Neuronal stem cell (in vitro differentiated cells): Measurements from ENCODE around the gene DPRX.

Experiments used
- DNase-seq: peaks from one replicate; pipeline ENCODE4 v3.0.0-alpha.2; 2013; ENCODE audit warnings: low spot score
- H2AFZ ChIP-seq: one replicate; pipeline ENCODE4 v1.6.1; 2013; ENCODE audit warnings: mild to moderate bottlenecking, low read length, inconsistent platforms
- H2AK5ac ChIP-seq: 2 replicates; pipeline ENCODE4 v1.6.1; 2013; ENCODE audit warnings: low read depth, mild to moderate bottlenecking, inconsistent platforms, low read length, moderate library complexity, mixed read lengths
- H2BK120ac ChIP-seq: 2 replicates; pipeline ENCODE4 v1.6.1; 2013; ENCODE audit warnings: low read depth, mild to moderate bottlenecking, inconsistent platforms, low read length, moderate library complexity, mixed read lengths
- H2BK12ac ChIP-seq: one replicate; pipeline ENCODE4 v1.6.1; 2013; ENCODE audit warnings: low read length, inconsistent platforms
- H2BK15ac ChIP-seq: 2 replicates; pipeline ENCODE4 v1.6.1; 2013; ENCODE audit warnings: mild to moderate bottlenecking, low read length, inconsistent platforms, mixed read lengths
- H2BK5ac ChIP-seq: one replicate; pipeline ENCODE4 v1.6.1; 2013; ENCODE audit warnings: inconsistent platforms, mild to moderate bottlenecking, low read length, moderate library complexity
- H3K14ac ChIP-seq: one replicate; pipeline ENCODE4 v1.6.1; 2013; ENCODE audit warnings: low read length, inconsistent platforms
- H3K18ac ChIP-seq: 2 replicates; pipeline ENCODE4 v1.6.1; 2013; ENCODE audit warnings: low read length, inconsistent platforms
- H3K23ac ChIP-seq: 2 replicates; pipeline ENCODE4 v1.6.1; 2013; ENCODE audit warnings: low read depth, mild to moderate bottlenecking, mixed read lengths, low read length, inconsistent platforms; ENCODE audit not compliant: poor library complexity
- H3K27ac ChIP-seq: replicated peaks from 3 replicates; pipeline ENCODE4 v1.5.1; 2013; ENCODE audit warnings: low read length, inconsistent platforms
- H3K27me3 ChIP-seq, 3 experiments: 2 replicates each; pipeline ENCODE4 v1.6.1; 2013; ENCODE audit warnings: low read length in 3 of 3, mild to moderate bottlenecking in 2 of 3, inconsistent platforms in 1 of 3, low read depth in 1 of 3, mixed read lengths in 1 of 3, moderate library complexity in 1 of 3; ENCODE audit not compliant: control insufficient read depth in 3 of 3, insufficient read depth in 3 of 3
- H3K36me3 ChIP-seq, 2 donors: replicated peaks in 1 of 2; 2 replicates each; pipeline ENCODE4 v1.6.1; 2013; ENCODE audit warnings: low read length in 2 of 2; ENCODE audit not compliant: control insufficient read depth in 2 of 2, insufficient read depth in 2 of 2
- H3K4ac ChIP-seq: 2 replicates; pipeline ENCODE4 v1.6.1; 2013; ENCODE audit warnings: inconsistent platforms, mild to moderate bottlenecking, low read length, moderate library complexity
- H3K4me1 ChIP-seq, 2 donors: 1 replicate in 1 of 2; 2 replicates in 1 of 2; pipeline ENCODE4 v1.6.1; 2013; ENCODE audit warnings: low read length in 2 of 2, low read depth in 1 of 2; ENCODE audit not compliant: control insufficient read depth in 2 of 2, insufficient read depth in 1 of 2
- H3K4me2 ChIP-seq: one replicate; pipeline ENCODE4 v1.6.1; 2013; ENCODE audit warnings: mild to moderate bottlenecking, low read length, inconsistent platforms; ENCODE audit not compliant: insufficient read depth, poor library complexity, severe bottlenecking
- H3K4me3 ChIP-seq, 2 donors: 2 replicates each; pipeline ENCODE4 v1.5.1; 2013; ENCODE audit warnings: low read length in 2 of 2, mild to moderate bottlenecking in 2 of 2, inconsistent platforms in 1 of 2, moderate library complexity in 1 of 2
- H3K79me1 ChIP-seq: one replicate; pipeline ENCODE4 v1.6.1; 2013; ENCODE audit warnings: low read depth, mild to moderate bottlenecking, inconsistent platforms, low read length, moderate library complexity
- H3K9ac ChIP-seq: one replicate; pipeline ENCODE4 v1.6.1; 2013; ENCODE audit warnings: mild to moderate bottlenecking, low read depth, low read length, inconsistent platforms; ENCODE audit not compliant: poor library complexity
- H3K9me3 ChIP-seq, 2 donors: replicated peaks in 1 of 2; 2 replicates each; pipeline versions ENCODE3 to v1.6.1; 2013; ENCODE audit warnings: low read length in 2 of 2, mild to moderate bottlenecking in 2 of 2, inconsistent platforms in 1 of 2, low read depth in 1 of 2, mixed read lengths in 1 of 2, moderate library complexity in 1 of 2; ENCODE audit not compliant: control insufficient read depth in 2 of 2, insufficient read depth in 1 of 2
- H4K8ac ChIP-seq: one replicate; pipeline ENCODE4 v1.6.1; 2013; ENCODE audit warnings: low read depth, mild to moderate bottlenecking, inconsistent platforms, low read length, moderate library complexity
- H4K91ac ChIP-seq: one replicate; pipeline ENCODE4 v1.6.1; 2013; ENCODE audit warnings: low read length, low read depth, mild to moderate bottlenecking, inconsistent platforms; ENCODE audit not compliant: poor library complexity
- WGBS, 2 donors: extraction: QIAGEN DNeasy Blood & Tissue Kit; methylation state at CpG; one replicate each; pipeline ENCODE4 v1.1.7; 2013; ENCODE audit warnings: missing lambda C conversion rate in 2 of 2, mixed read lengths in 1 of 2; ENCODE audit not compliant: insufficient read length in 2 of 2, insufficient replicate concordance in 1 of 2; ENCODE audit errors: extremely low coverage in 2 of 2; 5-methylcytosine and 5-hydroxymethylcytosine counted together

The DPRX gene

DNA sequence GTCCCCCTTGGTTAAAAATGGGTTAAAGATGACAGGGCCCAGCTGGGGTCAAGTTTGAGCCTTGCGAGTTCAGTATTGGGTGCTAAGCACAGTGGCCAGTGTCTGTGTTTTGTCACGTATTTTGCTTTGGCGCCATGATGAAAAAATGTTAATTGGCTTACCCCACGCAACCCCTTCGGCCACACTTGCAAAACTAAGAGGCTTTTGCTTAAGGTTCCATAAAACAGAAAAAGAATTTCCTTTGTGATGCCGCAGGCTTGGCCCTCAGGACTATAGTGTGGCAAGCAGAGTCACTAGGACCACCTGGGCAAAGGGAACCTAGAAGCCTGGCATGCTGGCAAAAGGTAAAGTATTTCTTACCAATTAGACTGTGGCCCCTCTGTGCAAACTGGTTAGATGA is 20.7 kb downstream of the DPRX start:
- peaks cover 14 to 17% of the 10 kb centered on the region in 2 donors for H3K9me3 ChIP-seq
- WGBS, 2 donors = no CpG with 5 or more reads among the region's 6 CpGs
- H3K4me3 ChIP-seq = no peak overlapping the region
- no peak for DNase-seq
- H4K91ac ChIP-seq = no peak overlapping the region
- no peak overlapping the region for H2BK120ac ChIP-seq
- no peaks in the 10 kb centered on the region for H3K27me3 ChIP-seq
- no peak overlapping the region for H3K23ac ChIP-seq
- no peak overlapping the region for H3K27ac ChIP-seq
- H2BK15ac ChIP-seq = no peak overlapping the region
- no peak overlapping the region for H3K4ac ChIP-seq
- no peak overlapping the region for H2AK5ac ChIP-seq
- H4K8ac ChIP-seq = no peak overlapping the region
- H3K4me2 ChIP-seq = no peak overlapping the region
- no peak overlapping the region for H2AFZ ChIP-seq
- H3K79me1 ChIP-seq = no peaks in the 10 kb centered on the region
- H3K36me3 ChIP-seq = no peaks in the 10 kb centered on the region
- no peaks in the 10 kb centered on the region for H3K4me1 ChIP-seq
- no peak overlapping the region for H3K9ac ChIP-seq
- no peak overlapping the region for H2BK12ac ChIP-seq
- H2BK5ac ChIP-seq = no peak overlapping the region
- no peak overlapping the region for H3K14ac ChIP-seq
- no peak overlapping the region for H3K18ac ChIP-seq

DNA sequence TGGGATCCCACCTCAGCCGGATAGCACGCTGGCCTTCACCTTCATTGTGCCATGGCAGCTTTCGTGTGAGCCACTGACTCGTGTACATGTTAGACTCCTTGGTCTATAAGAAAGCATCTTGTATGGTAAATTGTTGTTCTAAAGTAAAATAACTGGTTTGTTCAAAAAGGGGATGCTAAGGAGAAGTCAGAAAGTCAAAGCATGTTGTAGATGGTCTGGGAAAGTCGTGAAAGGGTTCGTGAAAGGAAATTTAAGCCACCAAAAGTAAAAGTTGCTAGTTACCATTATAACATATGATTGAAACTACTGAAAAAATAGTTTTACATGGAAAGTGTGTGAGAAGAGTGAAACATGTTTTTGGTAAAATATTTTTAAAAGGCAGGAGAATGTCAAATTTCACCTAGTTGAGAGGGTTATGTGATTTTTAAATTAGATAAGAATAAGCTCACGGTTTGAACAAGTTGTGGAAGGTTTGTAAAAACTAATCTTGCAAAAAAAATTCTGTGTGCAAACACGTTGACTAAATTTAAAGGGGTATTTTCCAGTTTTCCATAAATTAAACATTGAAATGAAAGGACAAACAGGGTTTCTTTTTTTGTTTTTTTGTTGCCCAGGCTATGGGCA is 23.4 kb downstream of the DPRX start:
- no CpG with 5 or more reads among the region's 8 CpGs for WGBS, 2 donors
- Histone ChIP-seq H3K23ac (no peak overlapping the region), H3K18ac (no peak overlapping the region), H2BK120ac (no peak overlapping the region), H4K91ac (no peak overlapping the region), H3K4me2 (no peak overlapping the region), H2AFZ (no peak overlapping the region), H3K4me3 (no peak overlapping the region), H3K27me3 (no peaks in the 10 kb centered on the region), H3K9me3 (peaks cover 12 to 16% of the 10 kb centered on the region in 2 donors), H3K79me1 (no peaks in the 10 kb centered on the region), H3K9ac (no peak overlapping the region), H4K8ac (no peak overlapping the region), H3K4me1 (no peaks in the 10 kb centered on the region), H2BK15ac (no peak overlapping the region), H2BK12ac (no peak overlapping the region), H3K27ac (no peak overlapping the region), H3K4ac (no peak overlapping the region), H2BK5ac (no peak overlapping the region), H3K36me3 (no peaks in the 10 kb centered on the region), H3K14ac (no peak overlapping the region), H2AK5ac (no peak overlapping the region)
- DNase-seq = no peak

DNA sequence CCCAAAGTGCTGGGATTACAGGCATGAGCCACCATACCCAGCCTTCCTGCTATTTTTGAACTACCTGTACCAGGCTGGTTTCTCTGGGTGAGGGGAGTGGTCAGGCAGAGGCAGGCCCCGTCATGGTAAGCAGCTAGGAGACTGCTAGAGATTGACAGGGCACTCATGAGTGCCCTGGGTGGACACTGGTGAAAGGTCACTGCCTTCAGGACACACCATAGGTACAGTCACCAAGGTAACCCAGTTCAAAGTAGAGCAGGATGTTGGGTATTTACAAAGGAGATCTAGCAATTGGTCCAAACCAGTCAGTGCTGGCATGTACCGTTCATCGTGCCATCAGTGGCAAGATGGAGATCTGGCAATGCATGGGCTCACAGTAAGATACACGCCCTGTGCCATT is 25.5 kb downstream of the DPRX start:
- H2AFZ ChIP-seq = no peak overlapping the region
- H3K4me1 ChIP-seq = peaks cover 0 to 4% of the 10 kb centered on the region in 2 donors
- H3K23ac ChIP-seq = no peak overlapping the region
- DNase-seq = no peak
- H3K9me3 ChIP-seq = peaks cover 12 to 16% of the 10 kb centered on the region in 2 donors
- no peaks in the 10 kb centered on the region for H3K79me1 ChIP-seq
- H2BK5ac ChIP-seq = no peak overlapping the region
- no peak overlapping the region for H3K18ac ChIP-seq
- no CpG with 5 or more reads among the region's 4 CpGs for WGBS, 2 donors
- H3K4me2 ChIP-seq = no peak overlapping the region
- H3K27me3 ChIP-seq = no peaks in the 10 kb centered on the region
- no peak overlapping the region for H3K9ac ChIP-seq
- no peak overlapping the region for H4K91ac ChIP-seq
- no peak overlapping the region for H2AK5ac ChIP-seq
- H3K14ac ChIP-seq = no peak overlapping the region
- H3K27ac ChIP-seq = no peak overlapping the region
- H3K4ac ChIP-seq = no peak overlapping the region
- no peak overlapping the region for H2BK12ac ChIP-seq
- H3K4me3 ChIP-seq = no peak overlapping the region
- H3K36me3 ChIP-seq = no peaks in the 10 kb centered on the region
- no peak overlapping the region for H2BK120ac ChIP-seq
- H4K8ac ChIP-seq = no peak overlapping the region
- no peak overlapping the region for H2BK15ac ChIP-seq

DNA sequence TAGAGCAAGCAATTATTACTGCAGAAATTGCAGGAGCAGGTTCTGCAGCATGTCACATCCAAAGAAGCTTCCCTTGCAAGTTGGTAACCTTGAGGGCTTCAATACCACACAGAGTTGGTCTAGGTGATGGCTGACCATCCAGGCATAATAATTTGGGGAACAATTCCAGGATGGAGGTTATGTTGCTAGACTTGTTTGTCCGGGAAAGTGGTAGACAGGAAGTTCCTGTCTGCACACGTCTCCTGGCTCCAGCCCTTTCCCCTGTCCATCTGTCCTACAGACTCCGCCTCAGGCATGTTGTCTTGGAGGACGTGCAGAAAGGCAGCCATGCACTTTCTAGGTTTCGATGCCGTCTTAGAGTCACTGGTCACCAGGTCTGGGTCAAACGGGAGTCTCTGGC is 26.0 kb downstream of the DPRX start:
- Histone ChIP-seq H3K4me3 (no peak overlapping the region), H3K27ac (no peak overlapping the region)

More for the DNA sequence above, 26.0 kb downstream of the DPRX start:
- Histone ChIP-seq H3K18ac (no peak overlapping the region), H3K4ac (no peak overlapping the region), H4K91ac (no peak overlapping the region), H3K9ac (no peak overlapping the region), H3K4me1 (peaks cover 0 to 4% of the 10 kb centered on the region in 2 donors), H3K4me2 (no peak overlapping the region), H3K27me3 (no peaks in the 10 kb centered on the region), H3K79me1 (no peaks in the 10 kb centered on the region), H3K9me3 (peaks cover 12 to 16% of the 10 kb centered on the region in 2 donors), H2AK5ac (peak overlapping the region; percentile 11), H3K36me3 (no peaks in the 10 kb centered on the region), H4K8ac (no peak overlapping the region), H3K14ac (no peak overlapping the region), H2BK5ac (no peak overlapping the region), H2AFZ (no peak overlapping the region), H2BK12ac (no peak overlapping the region), H3K23ac (no peak overlapping the region), H2BK120ac (no peak overlapping the region), H2BK15ac (no peak overlapping the region)
- WGBS, 2 donors = no CpG with 5 or more reads among the region's 7 CpGs
- DNase-seq = no peak
